ENCODE measurements around the gene PARD3B.

- no peak for TF ChIP-seq GATA3 (IDR thresholded peaks at IDR 0.05; ENCODE audit: low read depth, low read length)
- TF ChIP-seq GATA2 (IDR thresholded peaks at IDR 0.05; ENCODE audit: low read depth, low read length), result no peak
These were observed 1063.8 kb downstream of the PARD3B start for GRCh38 chr2:205609113-205609512.

Measured in SH-SY5Y (cell line).